Keratinocyte (primary cell): ENCODE measurements around the gene MAP7. TPM values are rescaled to one million over a fixed set of nuclear protein-coding genes. Genes with fewer than 3 reads are reported as not detected.

Source experiments
- DNase-seq: peaks from one replicate; pipeline ENCODE4 v3.0.0-alpha.2; 2011; ENCODE audit warnings: low read depth, missing footprints, low spot score
- FAIRE-seq: peaks from 2 replicates; lab custom pipeline; 2011; peaks lifted over from hg19 to GRCh38; lab: Jason Lieb, UNC
- H2AFZ ChIP-seq: 2 replicates; pipeline ENCODE4 v1.6.0; 2012; ENCODE audit warnings: low read length, control low read depth, inconsistent platforms; ENCODE audit not compliant: control insufficient read depth
- H3K27ac ChIP-seq: 2 replicates; pipeline ENCODE4 v1.5.1; 2011; ENCODE audit warnings: low read length; ENCODE audit not compliant: control insufficient read depth, insufficient read depth
- H3K27me3 ChIP-seq: 3 replicates; pipeline ENCODE4 v1.6.0; 2011; ENCODE audit warnings: low read length; ENCODE audit not compliant: control insufficient read depth, insufficient read depth; ENCODE audit errors: extremely low read depth
- H3K36me3 ChIP-seq, 2 experiments: 2 replicates in 1 of 2; 3 replicates in 1 of 2; pipeline ENCODE4 v1.5.1; 2011; ENCODE audit warnings: low read length in 2 of 2, mild to moderate bottlenecking in 1 of 2; ENCODE audit not compliant: control insufficient read depth in 2 of 2, insufficient read depth in 2 of 2; ENCODE audit errors: extremely low read depth in 1 of 2
- H3K4me1 ChIP-seq: 3 replicates; pipeline ENCODE4 v1.5.1; 2011; ENCODE audit warnings: low read length; ENCODE audit not compliant: control insufficient read depth, insufficient read depth; ENCODE audit errors: extremely low read depth
- H3K4me2 ChIP-seq: 3 replicates; pipeline ENCODE4 v1.6.0; 2011; ENCODE audit warnings: low read depth, low read length; ENCODE audit not compliant: control insufficient read depth, insufficient read depth; ENCODE audit errors: extremely low read depth
- H3K4me3 ChIP-seq, 3 experiments: fragments of 200-600 bp in 1 of 3; sonication (generic) in 1 of 3; 2 replicates in 2 of 3; 3 replicates in 1 of 3; pipeline ENCODE4 v1.5.1; 2011 to 2016; ENCODE audit warnings: low read length in 3 of 3, mild to moderate bottlenecking in 3 of 3, control low read depth in 2 of 3, inconsistent platforms in 1 of 3, low read depth in 1 of 3, mixed read lengths in 1 of 3, mixed run types in 1 of 3, moderate library complexity in 1 of 3; ENCODE audit not compliant: control insufficient read depth in 2 of 3, insufficient read depth in 2 of 3; ENCODE audit errors: extremely low read depth in 1 of 3
- H3K79me2 ChIP-seq: 2 replicates; pipeline ENCODE4 v1.6.0; 2012; ENCODE audit warnings: low read length; ENCODE audit not compliant: control insufficient read depth, insufficient read depth
- H3K9ac ChIP-seq: 3 replicates; pipeline ENCODE4 v1.6.0; 2011; ENCODE audit warnings: low read length; ENCODE audit not compliant: control insufficient read depth, insufficient read depth; ENCODE audit errors: extremely low read depth
- H3K9me1 ChIP-seq: 3 replicates; pipeline ENCODE4 v1.6.0; 2011; ENCODE audit warnings: low read length; ENCODE audit not compliant: control insufficient read depth, insufficient read depth; ENCODE audit errors: extremely low read depth
- H3K9me3 ChIP-seq: 2 replicates; pipeline ENCODE4 v1.5.1; 2012; ENCODE audit warnings: low read depth, low read length; ENCODE audit not compliant: control insufficient read depth
- H4K20me1 ChIP-seq: 3 replicates; pipeline ENCODE4 v1.6.0; 2011; ENCODE audit warnings: low read length; ENCODE audit not compliant: control insufficient read depth, insufficient read depth; ENCODE audit errors: extremely low read depth
- CTCF ChIP-seq, 3 experiments: IDR thresholded peaks in 1 of 3; conservative IDR thresholded peaks in 1 of 3; optimal IDR thresholded peaks in 1 of 3; 2 replicates in 2 of 3; 3 replicates in 1 of 3; pipeline versions ENCODE3 to v1.5.1; 2011; ENCODE audit warnings: low read length in 3 of 3, mild to moderate bottlenecking in 3 of 3, moderate library complexity in 2 of 3, control low read depth in 1 of 3, inconsistent platforms in 1 of 3; ENCODE audit not compliant: insufficient read depth in 2 of 3; ENCODE audit errors: extremely low read depth in 1 of 3
- EZH2 ChIP-seq: IDR thresholded peaks from one replicate; pipeline ENCODE4 v1.6.1; 2012; ENCODE audit warnings: inconsistent platforms, mild to moderate bottlenecking, low read length, moderate library complexity
- dilution Hi-C: fragments of 300-500 bp; cut with MboI; formaldehyde crosslinking; loops from one replicate; pipeline ENCODE4 v1.7.0; 2020; ENCODE audit warnings: low sequenced_read_pairs; ENCODE audit not compliant: extremely low pct_ligation_motif_present
- polyA plus RNA-seq, 5 experiments: library from polyadenylated mRNA; depleted of rRNA in 3 of 5; stranded (reverse) in 3 of 5; stranded (forward) in 1 of 5; unstranded in 1 of 5; fragments of >200 nt; gene quantifications; 1 replicate in 1 of 5; 2 replicates in 3 of 5; 3 replicates in 1 of 5; pipeline versions ENCODE4 v1.2.1 to v1.2.3, GENCODE V29; 2011 to 2012; ENCODE audit warnings: missing spikeins in 2 of 5, low read depth in 1 of 5, low replicate concordance in 1 of 5

MAP7 gene
- polyA plus RNA-seq, 1 donor (not counting 4 experiments of a cell fraction or from before 2014, with no cell fraction given): 11.8 TPM

GRCh38 chr6:136424901-136425300 lies 125.3 kb downstream of the MAP7 start:
- Histone ChIP-seq H4K20me1 (no peaks in the 10 kb centered on the region), H3K9me1 (no peaks in the 10 kb centered on the region), H3K27me3 (no peaks in the 10 kb centered on the region), H3K4me2 (no peak overlapping the region), H3K36me3 (no peaks in the 10 kb centered on the region), H3K27ac (no peak overlapping the region), H3K4me3 (no peak overlapping the region), H3K9ac (no peak overlapping the region), H3K4me1 (no peaks in the 10 kb centered on the region), H3K9me3 (no peaks in the 10 kb centered on the region), H3K79me2 (no peaks in the 10 kb centered on the region), H2AFZ (no peak overlapping the region)
- no peak for FAIRE-seq
- TF ChIP-seq EZH2 (no peak), CTCF (optimal IDR thresholded peaks at IDR 0.05 in 1 of 3, IDR thresholded peaks at IDR 0.05 in 1 of 3, conservative IDR thresholded peaks at IDR 0.05 in 1 of 3; ENCODE audit: extremely low read depth in 1 of 3, insufficient read depth in 2 of 3, low read length in 3 of 3) (no peak)
- dilution Hi-C loops: no loop called here
- no peak for DNase-seq

- Histone ChIP-seq H3K4me1 (no peaks in the 10 kb centered on the region), H3K36me3 (no peaks in the 10 kb centered on the region), H3K27ac (no peak overlapping the region), H3K27me3 (no peaks in the 10 kb centered on the region), H3K79me2 (no peaks in the 10 kb centered on the region), H4K20me1 (no peaks in the 10 kb centered on the region), H3K9me3 (no peaks in the 10 kb centered on the region), H2AFZ (no peak overlapping the region), H3K4me3 (no peak overlapping the region), H3K9me1 (no peaks in the 10 kb centered on the region), H3K4me2 (no peak overlapping the region), H3K9ac (no peak overlapping the region)
- no peak for DNase-seq
- FAIRE-seq: no peak
- dilution Hi-C loops: no loop called here
- no peak for TF ChIP-seq EZH2
- no peak for TF ChIP-seq CTCF (optimal IDR thresholded peaks at IDR 0.05 in 1 of 3, IDR thresholded peaks at IDR 0.05 in 1 of 3, conservative IDR thresholded peaks at IDR 0.05 in 1 of 3; ENCODE audit: extremely low read depth in 1 of 3, insufficient read depth in 2 of 3, low read length in 3 of 3)
Observed at GRCh38 chr6:136424450-136424849, 125.8 kb downstream of the MAP7 start.
